ENCODE measurements around the gene PCDH1. TPM values are rescaled to one million over a fixed set of nuclear protein-coding genes. Genes with fewer than 3 reads are reported as not detected.

The PCDH1 gene
- total and polyA plus RNA-seq, 2 of the 13 experiments (the other 11 are each of a cell fraction or from before 2014, with no cell fraction given), result 0.11 to 0.83 TPM

GRCh38 chr5:141867651-141868050 lies 10.6 kb downstream of the PCDH1 start:
- FAIRE-seq (no peak), DNase-seq (ENCODE audit: low spot score) (no peak), ATAC-seq (no peak)
- no TSS peak for BruUV-seq (replicated peaks)
- H3K9ac ChIP-seq (ENCODE audit: insufficient read depth, low read depth, low read length), result no peak overlapping the region
- in situ Hi-C loops (cut with HindIII; ENCODE audit: extremely low pct_ligation_motif_present, low pct_unique_long_range_greater_than_20kb) (no loop called here), intact Hi-C loops (cut with micrococcal nuclease; ENCODE audit: unreplicated experiment) (no loop called here)
- no peaks in the 10 kb centered on the region for H3K36me3 ChIP-seq (replicated peaks in 1 of 2; ENCODE audit: control insufficient read depth in 1 of 2, insufficient read depth in 2 of 2, low read length in 2 of 2)
- H3K27ac ChIP-seq (ENCODE audit: extremely low read length, insufficient read depth, low read length), result no peak overlapping the region
- CTCF ChIA-PET (ENCODE audit: low intra/inter-chr PET ratio, low total read pairs), result no interaction called here
- H3K9me3 ChIP-seq (ENCODE audit: low read length), result no peaks in the 10 kb centered on the region
- no peak for TF ChIP-seq SNAI1 (CRISPR knock-in tag; IDR thresholded peaks at IDR 0.05; ENCODE audit: borderline replicate concordance)
- no peak for TF ChIP-seq ZNF234 (CRISPR knock-in tag; conservative IDR thresholded peaks at IDR 0.05)
- TF ChIP-seq NCOA5 (CRISPR knock-in tag; IDR thresholded peaks at IDR 0.05), result no peak
- no peak for TF ChIP-seq BCL3 (CRISPR knock-in tag; IDR thresholded peaks at IDR 0.05)
- no peak for TF ChIP-seq ZBTB37 (CRISPR knock-in tag; IDR thresholded peaks at IDR 0.05)
- no peak for TF ChIP-seq UBTF (CRISPR knock-in tag; IDR thresholded peaks at IDR 0.05)
- peaks cover 15% of the 10 kb centered on the region for H3K4me1 ChIP-seq (ENCODE audit: insufficient read depth, low read length)
- H2AFZ ChIP-seq (ENCODE audit: low read length), result no peak overlapping the region
- no peaks in the 10 kb centered on the region for H3K79me2 ChIP-seq (ENCODE audit: insufficient read depth, low read length)
- no peak overlapping the region for H3K4me2 ChIP-seq (ENCODE audit: low read depth, low read length)
- H3K27me3 ChIP-seq (ENCODE audit: control insufficient read depth in 1 of 2, insufficient read depth in 2 of 2, low read length in 2 of 2), result peaks cover 1 to 48% of the 10 kb centered on the region in 2 experiments; a peak in 3 of 5 replicates
- POLR2A ChIA-PET, result no interaction called here
- H3K4me3 ChIP-seq (replicated peaks in 1 of 3; ENCODE audit: insufficient read depth in 1 of 3, low read depth in 2 of 3, low read length in 3 of 3), result no peak overlapping the region
- WGBS (ENCODE audit: low lambda C conversion rate), result 45% methylated on average over 3 of the region's 4 CpGs
- no peaks in the 10 kb centered on the region for H4K20me1 ChIP-seq (ENCODE audit: insufficient read depth, low read length)
